Stimulated activated CD4-positive, alpha-beta T cell treated with anti-CD3 and anti-CD28 coated beads, Interleukin-1b, Interleukin-23, amount 100 ng/mL, for 24 hours (primary cell): ENCODE data around the gene KHDC4.

Experiments used
- DNase-seq, 4 experiments: peaks; one replicate each; pipeline ENCODE4 v3.0.0-alpha.2; 2020; ENCODE audit warnings: low read depth in 4 of 4, low spot score in 1 of 4

KHDC4 gene

GRCh38 chr1:155934097-155934935 is at the start of gene KHDC4:
Gene KHDC4, minus strand, starts transcription at chr1:155934413. Its CDS starts 40 bp downstream, at chr1:155934373.
- peak; percentile 75 to 90 (median 85) for DNase-seq

- DNase-seq: no peak
These were observed 49.2 kb upstream of the KHDC4 start for GRCh38 chr1:155983191-155984024.

GRCh38 chr1:155982106-155982505 is 47.9 kb upstream of the KHDC4 start:
- no peak for DNase-seq

GRCh38 chr1:155981266-155982088 is 47.3 kb upstream of the KHDC4 start:
- no peak for DNase-seq

- DNase-seq: no peak
These were observed 45.6 kb upstream of the KHDC4 start for GRCh38 chr1:155979597-155980343.

- DNase-seq: no peak
These were observed 44.8 kb upstream of the KHDC4 start for GRCh38 chr1:155978973-155979429.

- DNase-seq: peak in 3 of 4 experiments; percentile 57 to 83 (median 72)
These were observed 44.2 kb upstream of the KHDC4 start, which contains the start of gene ARHGEF2 for GRCh38 chr1:155978325-155978972. Gene ARHGEF2, minus strand, starts transcription at chr1:155978547. Its CDS starts 120 bp downstream, at chr1:155978427.

- peak in 3 of 4 experiments; percentile 39 to 68 (median 46) for DNase-seq
These were observed 43.6 kb upstream of the KHDC4 start for GRCh38 chr1:155977690-155978324.

GRCh38 chr1:155976913-155977689 is 42.9 kb upstream of the KHDC4 start:
- DNase-seq: peak in 1 of 4 experiments; percentile 32

GRCh38 chr1:155976062-155976912 is 42.1 kb upstream of the KHDC4 start:
- DNase-seq: peak in 1 of 4 experiments; percentile 37

GRCh38 chr1:155975375-155976061 is 41.3 kb upstream of the KHDC4 start:
- no peak for DNase-seq

GRCh38 chr1:155974208-155975115 is 40.2 kb upstream of the KHDC4 start:
- no peak for DNase-seq

GRCh38 chr1:155973723-155974122 is 39.5 kb upstream of the KHDC4 start:
- no peak for DNase-seq

GRCh38 chr1:155971910-155972809 is 37.9 kb upstream of the KHDC4 start:
- DNase-seq: no peak
